ENCODE data around the gene SMIM1.

The SMIM1 gene

DNA sequence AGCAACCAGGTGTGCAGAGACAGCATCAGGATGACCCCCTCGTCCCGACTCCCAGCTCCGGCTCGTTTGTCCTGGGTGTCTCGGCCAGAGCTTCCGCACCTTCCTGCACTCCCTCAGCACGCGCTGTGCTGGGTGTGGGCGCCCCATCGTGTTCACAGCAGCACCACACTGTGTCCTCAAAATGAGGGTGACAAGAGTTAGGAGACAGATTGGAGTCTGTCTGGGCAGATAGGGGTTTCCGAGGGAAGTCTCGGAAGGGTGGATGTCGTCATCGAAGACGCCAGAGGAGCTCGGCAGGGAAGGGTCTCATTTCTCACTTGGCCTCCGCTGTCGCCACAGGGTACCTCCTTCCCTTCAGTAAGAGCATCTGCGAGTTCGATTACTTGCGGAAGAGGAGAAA, 16.2 kb upstream of the SMIM1 start:
- Mint-ChIP-seq H3K27ac (no peak overlapping the region), H3K4me3 (no peak overlapping the region), H3K9me3 (peaks cover 13% of the 10 kb centered on the region), H3K27me3 (ENCODE audit: low read depth) (peaks cover 17% of the 10 kb centered on the region), H3K4me1 (no peaks in the 10 kb centered on the region), H3K36me3 (ENCODE audit: low read depth) (no peaks in the 10 kb centered on the region)
- TF ChIP-seq, protein P1, sequence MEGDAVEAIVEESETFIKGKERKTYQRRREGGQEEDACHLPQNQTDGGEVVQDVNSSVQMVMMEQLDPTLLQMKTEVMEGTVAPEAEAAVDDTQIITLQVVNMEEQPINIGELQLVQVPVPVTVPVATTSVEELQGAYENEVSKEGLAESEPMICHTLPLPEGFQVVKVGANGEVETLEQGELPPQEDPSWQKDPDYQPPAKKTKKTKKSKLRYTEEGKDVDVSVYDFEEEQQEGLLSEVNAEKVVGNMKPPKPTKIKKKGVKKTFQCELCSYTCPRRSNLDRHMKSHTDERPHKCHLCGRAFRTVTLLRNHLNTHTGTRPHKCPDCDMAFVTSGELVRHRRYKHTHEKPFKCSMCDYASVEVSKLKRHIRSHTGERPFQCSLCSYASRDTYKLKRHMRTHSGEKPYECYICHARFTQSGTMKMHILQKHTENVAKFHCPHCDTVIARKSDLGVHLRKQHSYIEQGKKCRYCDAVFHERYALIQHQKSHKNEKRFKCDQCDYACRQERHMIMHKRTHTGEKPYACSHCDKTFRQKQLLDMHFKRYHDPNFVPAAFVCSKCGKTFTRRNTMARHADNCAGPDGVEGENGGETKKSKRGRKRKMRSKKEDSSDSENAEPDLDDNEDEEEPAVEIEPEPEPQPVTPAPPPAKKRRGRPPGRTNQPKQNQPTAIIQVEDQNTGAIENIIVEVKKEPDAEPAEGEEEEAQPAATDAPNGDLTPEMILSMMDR (IDR thresholded peaks at IDR 0.05; ENCODE audit: unreplicated experiment in 3 of 3): no peak

GRCh38 chr1:3759164-3759563, 13.4 kb upstream of the SMIM1 start:
- H3K27me3 Mint-ChIP-seq (ENCODE audit: low read depth): peaks cover 19% of the 10 kb centered on the region
- H3K36me3 Mint-ChIP-seq (ENCODE audit: low read depth): no peaks in the 10 kb centered on the region
- peaks cover 13% of the 10 kb centered on the region for H3K9me3 Mint-ChIP-seq
- TF ChIP-seq, protein P1 (IDR thresholded peaks at IDR 0.05; ENCODE audit: unreplicated experiment in 3 of 3): no peak
- H3K4me1 Mint-ChIP-seq: no peaks in the 10 kb centered on the region
- no peak overlapping the region for H3K4me3 Mint-ChIP-seq
- H3K27ac Mint-ChIP-seq: no peak overlapping the region

DNA sequence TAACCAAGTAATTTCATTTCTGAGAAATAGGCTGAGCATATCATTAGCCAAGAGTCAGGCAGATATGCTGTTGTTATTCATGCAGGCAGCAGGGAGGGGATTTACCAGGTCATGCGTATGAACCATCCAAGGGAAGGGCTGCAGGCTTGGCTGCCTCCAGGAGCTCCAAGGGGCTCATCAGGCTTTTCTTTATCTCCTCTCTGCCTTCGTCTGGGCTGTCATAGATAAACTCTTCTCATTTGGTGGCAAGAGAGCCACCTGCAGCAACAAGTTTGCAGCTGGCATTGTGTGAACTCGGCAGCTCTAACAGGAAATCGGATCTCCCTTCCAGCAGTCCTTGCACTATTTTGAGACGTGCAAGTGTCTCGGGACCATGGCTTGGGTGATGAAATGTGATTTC, 12.8 kb upstream of the SMIM1 start:
- no peak overlapping the region for H3K4me3 Mint-ChIP-seq
- peaks cover 21% of the 10 kb centered on the region for H3K27me3 Mint-ChIP-seq (ENCODE audit: low read depth)
- H3K9me3 Mint-ChIP-seq: peaks cover 13% of the 10 kb centered on the region

GRCh38 chr1:3761296-3762010, 11.1 kb upstream of the SMIM1 start:
- Mint-ChIP-seq H3K27ac (no peak overlapping the region), H3K36me3 (ENCODE audit: low read depth) (no peaks in the 10 kb centered on the region)

More for the DNA sequence above, 12.8 kb upstream of the SMIM1 start:
- no peak overlapping the region for H3K27ac Mint-ChIP-seq
- no peaks in the 10 kb centered on the region for H3K36me3 Mint-ChIP-seq (ENCODE audit: low read depth)
- no peaks in the 10 kb centered on the region for H3K4me1 Mint-ChIP-seq
- TF ChIP-seq, protein P1 (IDR thresholded peaks at IDR 0.05; ENCODE audit: unreplicated experiment in 3 of 3): no peak

DNA sequence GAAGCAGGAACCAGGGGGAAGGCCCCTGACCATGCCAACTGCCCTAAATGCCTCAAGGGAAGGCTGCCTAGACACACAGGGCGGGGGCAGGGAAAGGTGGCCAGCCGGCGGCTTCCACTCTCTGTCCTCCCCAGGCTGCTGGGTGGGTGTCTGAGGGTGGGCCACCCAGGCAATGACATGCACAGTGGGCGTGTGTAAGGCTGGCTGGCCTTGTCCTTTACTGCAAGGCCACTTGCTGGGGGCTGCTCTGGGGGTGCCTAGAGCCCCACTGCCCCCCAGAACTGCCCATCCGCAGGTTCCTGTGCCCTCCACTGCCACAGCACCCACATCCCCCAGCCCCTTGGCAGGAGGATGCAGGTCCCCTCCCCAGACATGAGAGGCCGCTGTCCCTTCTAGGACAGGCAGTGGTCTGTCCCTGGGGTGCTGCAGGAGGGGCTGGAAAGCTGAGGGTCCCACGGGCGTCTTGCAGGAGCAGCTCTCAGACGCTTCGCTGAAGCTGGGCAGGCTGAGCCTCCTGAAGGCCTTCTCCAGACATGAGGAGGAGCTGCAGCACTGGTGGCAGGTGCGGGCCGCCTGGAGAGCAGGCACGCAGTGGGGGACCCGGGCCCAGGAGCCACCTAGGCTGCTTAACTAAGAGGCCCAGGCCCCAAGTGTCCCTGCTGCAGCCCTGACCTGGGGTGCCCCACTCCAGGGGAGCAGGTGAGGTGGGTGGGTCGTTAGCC, 10.2 kb upstream of the SMIM1 start:
- Mint-ChIP-seq H3K27ac (no peak overlapping the region), H3K27me3 (ENCODE audit: low read depth) (peaks cover 28% of the 10 kb centered on the region), H3K4me3 (no peak overlapping the region), H3K4me1 (no peaks in the 10 kb centered on the region), H3K36me3 (ENCODE audit: low read depth) (no peaks in the 10 kb centered on the region), H3K9me3 (peaks cover 18% of the 10 kb centered on the region)
- TF ChIP-seq, protein P1 (IDR thresholded peaks at IDR 0.05; ENCODE audit: unreplicated experiment in 3 of 3): no peak

More at GRCh38 chr1:3761296-3762010, 11.1 kb upstream of the SMIM1 start:
- H3K4me3 Mint-ChIP-seq: no peak overlapping the region
- peaks cover 18% of the 10 kb centered on the region for H3K9me3 Mint-ChIP-seq
- no peaks in the 10 kb centered on the region for H3K4me1 Mint-ChIP-seq
- TF ChIP-seq, protein P1 (IDR thresholded peaks at IDR 0.05; ENCODE audit: unreplicated experiment in 3 of 3): no peak
- peaks cover 30% of the 10 kb centered on the region for H3K27me3 Mint-ChIP-seq (ENCODE audit: low read depth)

All from nephron (organoid).